IPS DF 6.9 (cell line): Measurements from ENCODE around the gene PIK3IP1.
A peak's percentile ranks its signal among the peaks of the same experiment; 100 is the strongest.

ENCODE experiments used
- DNase-seq: peaks from one replicate; pipeline ENCODE4 v3.0.0-alpha.2; 2013; ENCODE audit warnings: low read depth, low spot score
- H3K27ac ChIP-seq: one replicate; pipeline ENCODE4 v1.5.1; 2013; ENCODE audit warnings: low read length, control low read depth
- H3K27me3 ChIP-seq: 2 replicates; pipeline ENCODE4 v1.6.1; 2013; ENCODE audit warnings: mild to moderate bottlenecking, low read length; ENCODE audit not compliant: control insufficient read depth, insufficient read depth
- H3K36me3 ChIP-seq: 2 replicates; pipeline ENCODE4 v1.6.1; 2013; ENCODE audit warnings: low read length; ENCODE audit not compliant: control insufficient read depth, insufficient read depth
- H3K4me1 ChIP-seq: 2 replicates; pipeline ENCODE4 v1.6.1; 2013; ENCODE audit warnings: low read length; ENCODE audit not compliant: control insufficient read depth, insufficient read depth
- H3K4me3 ChIP-seq: 2 replicates; pipeline ENCODE4 v1.5.1; 2013; ENCODE audit warnings: mild to moderate bottlenecking, low read length
- H3K9me3 ChIP-seq: 2 replicates; pipeline ENCODE4 v1.6.1; 2013; ENCODE audit warnings: low read length, inconsistent platforms; ENCODE audit not compliant: control insufficient read depth, insufficient read depth
- WGBS: extraction: QIAGEN DNeasy Blood & Tissue Kit; methylation state at CpG from one replicate; pipeline ENCODE4 v1.1.7; 2013; ENCODE audit warnings: mixed read lengths, missing lambda C conversion rate; ENCODE audit not compliant: insufficient read length, insufficient coverage; 5-methylcytosine and 5-hydroxymethylcytosine counted together

PIK3IP1 gene

GRCh38 chr22:31308181-31308580 lies 15.9 kb upstream of the PIK3IP1 start:
- no peaks in the 10 kb centered on the region for H3K4me1 ChIP-seq
- H3K36me3 ChIP-seq, result no peaks in the 10 kb centered on the region
- no peaks in the 10 kb centered on the region for H3K9me3 ChIP-seq
- H3K27me3 ChIP-seq, result no peaks in the 10 kb centered on the region
- H3K27ac ChIP-seq, result no peak overlapping the region
- no peak for DNase-seq
- H3K4me3 ChIP-seq, result no peak overlapping the region

GRCh38 chr22:31305194-31305593 lies 12.9 kb upstream of the PIK3IP1 start:
- no peak overlapping the region for H3K4me3 ChIP-seq
- no peaks in the 10 kb centered on the region for H3K36me3 ChIP-seq
- no peak for DNase-seq

GRCh38 chr22:31302537-31302936 lies 10.2 kb upstream of the PIK3IP1 start:
- Histone ChIP-seq H3K9me3 (no peaks in the 10 kb centered on the region), H3K27ac (no peak overlapping the region), H3K4me1 (no peaks in the 10 kb centered on the region), H3K4me3 (no peak overlapping the region), H3K36me3 (no peaks in the 10 kb centered on the region), H3K27me3 (no peaks in the 10 kb centered on the region)
- no CpG with 5 or more reads among the region's 3 CpGs for WGBS
- no peak for DNase-seq

More at GRCh38 chr22:31305194-31305593, 12.9 kb upstream of the PIK3IP1 start:
- Histone ChIP-seq H3K27me3 (no peaks in the 10 kb centered on the region), H3K27ac (no peak overlapping the region), H3K4me1 (no peaks in the 10 kb centered on the region), H3K9me3 (no peaks in the 10 kb centered on the region)
- WGBS, result no CpG with 5 or more reads among the region's 3 CpGs

- Histone ChIP-seq H3K27me3 (no peaks in the 10 kb centered on the region), H3K9me3 (no peaks in the 10 kb centered on the region), H3K27ac (no peak overlapping the region), H3K36me3 (no peaks in the 10 kb centered on the region), H3K4me3 (no peak overlapping the region), H3K4me1 (no peaks in the 10 kb centered on the region)
- DNase-seq, result no peak
Observed at GRCh38 chr22:31302006-31302405, 9.7 kb upstream of the PIK3IP1 start.

- WGBS, result no CpG with 5 or more reads among the region's 3 CpGs
- Histone ChIP-seq H3K27me3 (no peaks in the 10 kb centered on the region), H3K4me1 (no peaks in the 10 kb centered on the region)
Observed at GRCh38 chr22:31300896-31301295, 8.6 kb upstream of the PIK3IP1 start.

GRCh38 chr22:31295831-31296657 lies 3.8 kb upstream of the PIK3IP1 start:
- WGBS, result no CpG with 5 or more reads among the region's 5 CpGs
- Histone ChIP-seq H3K4me1 (no peaks in the 10 kb centered on the region), H3K36me3 (no peaks in the 10 kb centered on the region), H3K9me3 (no peaks in the 10 kb centered on the region), H3K4me3 (no peak overlapping the region), H3K27ac (no peak overlapping the region), H3K27me3 (no peaks in the 10 kb centered on the region; the same call in 1 of the 2 replicates)
- DNase-seq, result no peak

More at GRCh38 chr22:31300896-31301295, 8.6 kb upstream of the PIK3IP1 start:
- Histone ChIP-seq H3K27ac (no peak overlapping the region), H3K4me3 (no peak overlapping the region), H3K36me3 (no peaks in the 10 kb centered on the region), H3K9me3 (no peaks in the 10 kb centered on the region)
- no peak for DNase-seq

GRCh38 chr22:31295360-31295759 lies 3.1 kb upstream of the PIK3IP1 start:
- WGBS, result no CpG with 5 or more reads among the region's 3 CpGs
- H3K27ac ChIP-seq, result no peak overlapping the region
- H3K4me3 ChIP-seq, result no peak overlapping the region

GRCh38 chr22:31291481-31292235 lies 630 bp downstream of the PIK3IP1 start:
- Histone ChIP-seq H3K9me3 (no peaks in the 10 kb centered on the region), H3K27me3 (no peaks in the 10 kb centered on the region; the same call in 1 of the 2 replicates), H3K36me3 (no peaks in the 10 kb centered on the region), H3K4me1 (no peaks in the 10 kb centered on the region), H3K4me3 (peak overlapping the region; percentile 11; the same call in 1 of the 2 replicates), H3K27ac (no peak overlapping the region)
- DNase-seq, result no peak
- WGBS, result no CpG with 5 or more reads among the region's 20 CpGs

More at GRCh38 chr22:31295360-31295759, 3.1 kb upstream of the PIK3IP1 start:
- no peak for DNase-seq
- Histone ChIP-seq H3K36me3 (no peaks in the 10 kb centered on the region), H3K9me3 (no peaks in the 10 kb centered on the region), H3K4me1 (no peaks in the 10 kb centered on the region), H3K27me3 (no peaks in the 10 kb centered on the region; the same call in 1 of the 2 replicates)

- Histone ChIP-seq H3K27ac (no peak overlapping the region), H3K27me3 (no peaks in the 10 kb centered on the region; the same call in 1 of the 2 replicates), H3K36me3 (no peaks in the 10 kb centered on the region), H3K4me3 (peak overlapping the region; percentile 45; the same call in 1 of the 2 replicates), H3K4me1 (no peaks in the 10 kb centered on the region), H3K9me3 (no peaks in the 10 kb centered on the region)
- DNase-seq, result peak; percentile 68
- WGBS, result no CpG with 5 or more reads among the region's 95 CpGs
Observed at GRCh38 chr22:31290494-31291471, 1.5 kb downstream of the PIK3IP1 start.

- Histone ChIP-seq H3K36me3 (no peaks in the 10 kb centered on the region), H3K4me1 (0 out of 2 replicates have a peak, but pooled peaks cover 1% of the 10 kb centered on the region), H3K27me3 (no peaks in the 10 kb centered on the region; the same call in 1 of the 2 replicates), H3K27ac (no peak overlapping the region), H3K4me3 (no peak overlapping the region), H3K9me3 (no peaks in the 10 kb centered on the region)
- no CpG with 5 or more reads among the region's 13 CpGs for WGBS
- no peak for DNase-seq
Observed at GRCh38 chr22:31289344-31289743, 2.9 kb downstream of the PIK3IP1 start.
